Endothelial cell of umbilical vein (primary cell): ENCODE results near the gene IDUA. TPM values are rescaled to one million over a fixed set of nuclear protein-coding genes. Genes with fewer than 3 reads are reported as not detected.

Experiments
- BruUV-seq: library from RNA; stranded (reverse); fragments of 400-500 nt; replicated peaks from 2 replicates; lab custom pipeline; 2021; lab: Mats Ljungman, UMichigan
- CTCF ChIA-PET: fragments of 300-600, 350-600 bp; sonication (Branson Sonifier 250); formaldehyde crosslinking; loops from one replicate; lab custom pipeline; 2021; ENCODE audit warnings: antibody characterized with exemption, inconsistent platforms; lab: Charles Lee
- POLR2A ChIA-PET: fragments of 300-600, 350-600 bp; sonication (Branson Sonifier 250); formaldehyde crosslinking; loops from one replicate; lab custom pipeline; 2021; ENCODE audit warnings: antibody characterized with exemption, inconsistent platforms; lab: Charles Lee
- DNase-seq: peaks from one replicate; pipeline ENCODE4 v3.0.0-alpha.2; 2011; ENCODE audit warnings: low read depth, low spot score
- FAIRE-seq: peaks from 2 replicates; lab custom pipeline; 2011; peaks lifted over from hg19 to GRCh38; lab: Jason Lieb, UNC
- H2AFZ ChIP-seq: 2 replicates; pipeline ENCODE4 v1.6.0; 2012; ENCODE audit warnings: low read depth, low read length, control low read depth, inconsistent platforms
- H3K27ac ChIP-seq: 2 replicates; pipeline ENCODE4 v1.5.1; 2011; ENCODE audit warnings: low read depth, mild to moderate bottlenecking, control low read depth, low read length, moderate library complexity; ENCODE audit not compliant: insufficient read depth
- H3K27me3 ChIP-seq, 2 experiments: 2 replicates each; pipeline versions ENCODE4 v1.6.0 to v1.6.1; 2011; ENCODE audit warnings: low read length in 2 of 2, mixed read lengths in 1 of 2; ENCODE audit not compliant: control insufficient read depth in 2 of 2, insufficient read depth in 2 of 2
- H3K36me3 ChIP-seq, 2 experiments: 2 replicates in 1 of 2; 3 replicates in 1 of 2; pipeline ENCODE4 v1.5.1; 2011; ENCODE audit warnings: low read length in 2 of 2, mild to moderate bottlenecking in 1 of 2, moderate library complexity in 1 of 2; ENCODE audit not compliant: control insufficient read depth in 2 of 2, insufficient read depth in 2 of 2; ENCODE audit errors: extremely low read depth in 1 of 2
- H3K4me1 ChIP-seq: 3 replicates; pipeline ENCODE4 v1.5.1; 2011; ENCODE audit warnings: mild to moderate bottlenecking, low read length; ENCODE audit not compliant: control insufficient read depth, insufficient read depth; ENCODE audit errors: extremely low read depth
- H3K4me2 ChIP-seq: 2 replicates; pipeline ENCODE4 v1.6.1; 2011; ENCODE audit warnings: low read length, control low read depth, mixed read lengths; ENCODE audit not compliant: insufficient read depth
- H3K4me3 ChIP-seq, 3 experiments: fragments of 200-600 bp in 1 of 3; sonication (generic), shearing (Covaris generic) in 1 of 3; replicated peaks in 1 of 3; 2 replicates each; pipeline ENCODE4 v1.5.1; 2011 to 2016; ENCODE audit warnings: control low read depth in 3 of 3, low read length in 3 of 3, mild to moderate bottlenecking in 2 of 3, inconsistent platforms in 1 of 3, low read depth in 1 of 3, moderate library complexity in 1 of 3; ENCODE audit not compliant: insufficient read depth in 1 of 3
- H3K79me2 ChIP-seq: 2 replicates; pipeline ENCODE4 v1.6.0; 2012; ENCODE audit warnings: low read length, inconsistent platforms; ENCODE audit not compliant: control insufficient read depth, insufficient read depth
- H3K9ac ChIP-seq: replicated peaks from 2 replicates; pipeline ENCODE3; 2011; ENCODE audit warnings: low read length, control low read depth; ENCODE audit not compliant: insufficient read depth; ENCODE audit errors: extremely low read depth
- H3K9me1 ChIP-seq: replicated peaks from 3 replicates; pipeline ENCODE4 v1.6.0; 2011; ENCODE audit warnings: mild to moderate bottlenecking, low read length; ENCODE audit not compliant: control insufficient read depth, insufficient read depth; ENCODE audit errors: extremely low read depth
- H3K9me3 ChIP-seq: replicated peaks from 2 replicates; pipeline ENCODE4 v1.5.1; 2012; ENCODE audit warnings: low read length, inconsistent platforms; ENCODE audit not compliant: control insufficient read depth, insufficient read depth
- H4K20me1 ChIP-seq: replicated peaks from 2 replicates; pipeline ENCODE3; 2011; ENCODE audit warnings: mild to moderate bottlenecking, low read length; ENCODE audit not compliant: control insufficient read depth, insufficient read depth; ENCODE audit errors: extremely low read depth
- EZH2 ChIP-seq: IDR thresholded peaks from 2 replicates; pipeline ENCODE4 v1.6.1; 2012; ENCODE audit warnings: borderline replicate concordance, low read depth, mild to moderate bottlenecking, moderate library complexity, low read length, inconsistent platforms; ENCODE audit not compliant: severe bottlenecking
- FOS ChIP-seq: IDR thresholded peaks from 2 replicates; pipeline ENCODE4 v1.6.1; 2011; ENCODE audit warnings: mild to moderate bottlenecking, low read length, moderate library complexity, borderline replicate concordance; ENCODE audit not compliant: insufficient read depth
- MAX ChIP-seq: IDR thresholded peaks from 2 replicates; pipeline ENCODE4 v1.6.1; 2011; ENCODE audit not compliant: insufficient read depth, insufficient read length
- POLR2AphosphoS5 ChIP-seq: IDR thresholded peaks from 2 replicates; pipeline ENCODE4 v1.6.1; 2012; ENCODE audit warnings: low read depth, mild to moderate bottlenecking, control low read depth, low read length, moderate library complexity; ENCODE audit not compliant: insufficient read depth
- dilution Hi-C: fragments of 300-500 bp; cut with MboI; formaldehyde crosslinking; loops from one replicate; pipeline ENCODE4 v1.15.0; 2019; ENCODE audit warnings: low sequenced_read_pairs; ENCODE audit not compliant: extremely low pct_ligation_motif_present
- intact Hi-C: fragments of 100-400 bp; cut with micrococcal nuclease; formaldehyde crosslinking; loops from one replicate; pipeline ENCODE4 v1.10.0; 2022
- polyA plus RNA-seq, 4 experiments: library from polyadenylated mRNA; depleted of rRNA in 3 of 4; stranded (reverse) in 3 of 4; unstranded in 1 of 4; fragments of >200 nt; gene quantifications; 2 replicates each; pipeline versions ENCODE4 v1.2.1 to v1.2.3, GENCODE V29; 2011 to 2012; ENCODE audit warnings: missing spikeins in 1 of 4
- total RNA-seq: library from RNA; stranded (reverse); gene quantifications from 2 replicates; pipeline ENCODE4 v1.2.3, GENCODE V29; 2021
- TF ChIP-seq, protein P1 (sequence below), 2 donors: IDR thresholded peaks; 1 replicate in 1 of 2; 2 replicates in 1 of 2; pipeline ENCODE4 v1.5.1; 2011; ENCODE audit warnings: low read length in 2 of 2, mild to moderate bottlenecking in 2 of 2, moderate library complexity in 2 of 2, control low read depth in 1 of 2, inconsistent platforms in 1 of 2, low read depth in 1 of 2; ENCODE audit not compliant: insufficient read depth in 1 of 2; ENCODE audit errors: extremely low read depth in 1 of 2

IDUA gene
- total and polyA plus RNA-seq, 2 donors (not counting 3 experiments of a cell fraction or from before 2014, with no cell fraction given), result 19.1 to 34.1 TPM

GRCh38 chr4:1006856-1007255 lies 20.0 kb downstream of the IDUA start:
- H3K79me2 ChIP-seq, result no peaks in the 10 kb centered on the region
- ChIA-PET CTCF (no interaction called here), POLR2A (no interaction called here)
- H3K4me1 ChIP-seq, result peaks cover 9% of the 10 kb centered on the region
- TF ChIP-seq POLR2AphosphoS5 (no peak), MAX (no peak)
- TF ChIP-seq, protein P1, sequence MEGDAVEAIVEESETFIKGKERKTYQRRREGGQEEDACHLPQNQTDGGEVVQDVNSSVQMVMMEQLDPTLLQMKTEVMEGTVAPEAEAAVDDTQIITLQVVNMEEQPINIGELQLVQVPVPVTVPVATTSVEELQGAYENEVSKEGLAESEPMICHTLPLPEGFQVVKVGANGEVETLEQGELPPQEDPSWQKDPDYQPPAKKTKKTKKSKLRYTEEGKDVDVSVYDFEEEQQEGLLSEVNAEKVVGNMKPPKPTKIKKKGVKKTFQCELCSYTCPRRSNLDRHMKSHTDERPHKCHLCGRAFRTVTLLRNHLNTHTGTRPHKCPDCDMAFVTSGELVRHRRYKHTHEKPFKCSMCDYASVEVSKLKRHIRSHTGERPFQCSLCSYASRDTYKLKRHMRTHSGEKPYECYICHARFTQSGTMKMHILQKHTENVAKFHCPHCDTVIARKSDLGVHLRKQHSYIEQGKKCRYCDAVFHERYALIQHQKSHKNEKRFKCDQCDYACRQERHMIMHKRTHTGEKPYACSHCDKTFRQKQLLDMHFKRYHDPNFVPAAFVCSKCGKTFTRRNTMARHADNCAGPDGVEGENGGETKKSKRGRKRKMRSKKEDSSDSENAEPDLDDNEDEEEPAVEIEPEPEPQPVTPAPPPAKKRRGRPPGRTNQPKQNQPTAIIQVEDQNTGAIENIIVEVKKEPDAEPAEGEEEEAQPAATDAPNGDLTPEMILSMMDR (IDR thresholded peaks at IDR 0.05; ENCODE audit: extremely low read depth in 1 of 2, insufficient read depth in 1 of 2, low read depth in 1 of 2, low read length in 2 of 2), result no peak
- intact Hi-C loops, result no loop called here
- H3K9ac ChIP-seq, result no peak overlapping the region
- BruUV-seq, result no TSS peak
- H3K27ac ChIP-seq, result no peak overlapping the region
- H3K27me3 ChIP-seq, result peaks cover 25 to 36% of the 10 kb centered on the region in 2 experiments
- no peaks in the 10 kb centered on the region for H3K9me3 ChIP-seq
- H3K36me3 ChIP-seq, result no peaks in the 10 kb centered on the region
- no peaks in the 10 kb centered on the region for H3K9me1 ChIP-seq
- DNase-seq (no peak), FAIRE-seq (no peak)
- no peak overlapping the region for H3K4me2 ChIP-seq
- no peak overlapping the region for H2AFZ ChIP-seq
- dilution Hi-C loops, result no loop called here
- H4K20me1 ChIP-seq, result no peaks in the 10 kb centered on the region
- no peak overlapping the region for H3K4me3 ChIP-seq

GRCh38 chr4:1008840-1009541 lies 22.1 kb downstream of the IDUA start:
- peak overlapping the region; percentile 38 for H3K9ac ChIP-seq
- H3K4me3 ChIP-seq, result peak overlapping the region; percentile 26 to 58 (median 52)
- intact Hi-C loops, result no loop called here
- peak overlapping the region; percentile 82 for H3K4me2 ChIP-seq
- H3K4me1 ChIP-seq, result peaks cover 9% of the 10 kb centered on the region
- ChIA-PET CTCF (interaction anchor here (0.6 to 2.6 kb wide), 5 partner anchors 22 to 338 kb away, joined by 3 to 13 read pairs (median 4); partner anchors contain the start of gene IDUA), POLR2A (interaction anchor here (0.6 kb wide), 1 partner anchor 256 kb away, joined by 4 read pairs; no protein-coding TSS in a partner anchor)
- H4K20me1 ChIP-seq, result no peaks in the 10 kb centered on the region
- peak; percentile 25 for DNase-seq
- no peak overlapping the region for H3K27ac ChIP-seq
- H3K36me3 ChIP-seq, result no peaks in the 10 kb centered on the region
- peaks cover 13 to 18% of the 10 kb centered on the region in 2 experiments for H3K27me3 ChIP-seq
- dilution Hi-C loops, result no loop called here
- no peak for FAIRE-seq
- TF ChIP-seq EZH2 (peak; percentile 16), FOS (no peak)
- peak overlapping the region; percentile 89 for H2AFZ ChIP-seq
- peaks cover 3% of the 10 kb centered on the region for H3K79me2 ChIP-seq
- H3K9me1 ChIP-seq, result no peaks in the 10 kb centered on the region
- H3K9me3 ChIP-seq, result no peaks in the 10 kb centered on the region
- BruUV-seq, result no TSS peak
